ENCODE results near the gene ACTL6B.

The ACTL6B gene

GRCh38 chr7:100683659-100684533, 27.6 kb upstream of the ACTL6B start:
- DNase-seq = no peak

GRCh38 chr7:100682991-100683658, 26.9 kb upstream of the ACTL6B start:
- DNase-seq = no peak

- DNase-seq = peak in 1 of 2 experiments; percentile 48
These were observed 26.0 kb upstream of the ACTL6B start for GRCh38 chr7:100682228-100682741.

GRCh38 chr7:100681491-100682227, 25.4 kb upstream of the ACTL6B start:
- peak in 1 of 2 experiments; percentile 19 for DNase-seq

- DNase-seq = peak in 1 of 2 experiments; percentile 32
These were observed 24.5 kb upstream of the ACTL6B start for GRCh38 chr7:100680576-100681271.

GRCh38 chr7:100679927-100680575, 23.8 kb upstream of the ACTL6B start:
- DNase-seq = peak in 1 of 2 experiments; percentile 19

- peak in 1 of 2 experiments; percentile 20 for DNase-seq
These were observed 23.1 kb upstream of the ACTL6B start for GRCh38 chr7:100679129-100679926.

GRCh38 chr7:100678291-100678984, 22.2 kb upstream of the ACTL6B start:
- peak in 1 of 2 experiments; percentile 25 for DNase-seq

GRCh38 chr7:100677308-100678267, 21.3 kb upstream of the ACTL6B start:
- DNase-seq = peak in 1 of 2 experiments; percentile 26

- DNase-seq = no peak
These were observed 20.5 kb upstream of the ACTL6B start for GRCh38 chr7:100676501-100677306.

- peak; percentile 82 to 84 for DNase-seq
These were observed 19.5 kb upstream of the ACTL6B start for GRCh38 chr7:100675581-100676350.

GRCh38 chr7:100675105-100675451, 18.8 kb upstream of the ACTL6B start:
- peak in 1 of 2 experiments; percentile 56 for DNase-seq

- DNase-seq = peak; percentile 65 to 66
These were observed 18.3 kb upstream of the ACTL6B start for GRCh38 chr7:100674411-100675104.

- peak in 1 of 2 experiments; percentile 64 for DNase-seq
These were observed 17.7 kb upstream of the ACTL6B start for GRCh38 chr7:100673942-100674410.

- DNase-seq = peak; percentile 100
These were observed 17.2 kb upstream of the ACTL6B start, which contains the start of gene GNB2 for GRCh38 chr7:100673302-100673941. Gene GNB2 (plus strand): TSS chr7:100673740. CDS start chr7:100676266, 2,526 bp downstream.

Measured in activated T-cell treated with anti-CD3 and anti-CD28 coated beads, Interleukin-2, amount 50 U/mL, for 48 hours (primary cell).